G401.6 (cell line): ENCODE data around the gene POLR3K.
"Not testable (repeated sequence)": the region's sequence is repeated elsewhere in the genome, so short reads cannot be mapped to it uniquely, and the experiment has no call there.

Source experiments
- FAIRE-seq: peaks from 2 replicates; lab custom pipeline; 2012; peaks lifted over from hg19 to GRCh38; lab: Jason Lieb, UNC

POLR3K gene

GRCh38 chr16:42691-43090 lies 10.7 kb downstream of the POLR3K start:
- no peak for FAIRE-seq

DNA sequence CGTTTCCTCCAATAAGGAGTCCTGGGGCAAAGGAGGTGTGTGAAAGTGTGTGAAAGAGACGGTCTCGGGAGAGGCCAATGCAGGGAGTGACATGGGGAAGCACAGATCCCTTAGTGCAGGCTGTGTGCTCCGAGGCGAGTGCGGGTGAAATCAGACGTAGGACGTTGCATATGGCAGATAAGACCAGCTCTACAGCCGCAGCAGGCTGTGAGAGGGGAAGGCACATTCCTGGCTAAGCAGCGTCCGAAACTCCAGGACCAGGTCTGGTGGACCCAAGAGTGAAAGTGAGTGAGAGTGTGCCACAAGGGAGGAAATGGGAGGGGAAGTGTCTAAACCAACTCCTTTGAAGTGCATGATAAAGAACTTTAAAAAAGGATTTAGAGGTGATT lies 11.3 kb downstream of the POLR3K start:
- no peak for FAIRE-seq

DNA sequence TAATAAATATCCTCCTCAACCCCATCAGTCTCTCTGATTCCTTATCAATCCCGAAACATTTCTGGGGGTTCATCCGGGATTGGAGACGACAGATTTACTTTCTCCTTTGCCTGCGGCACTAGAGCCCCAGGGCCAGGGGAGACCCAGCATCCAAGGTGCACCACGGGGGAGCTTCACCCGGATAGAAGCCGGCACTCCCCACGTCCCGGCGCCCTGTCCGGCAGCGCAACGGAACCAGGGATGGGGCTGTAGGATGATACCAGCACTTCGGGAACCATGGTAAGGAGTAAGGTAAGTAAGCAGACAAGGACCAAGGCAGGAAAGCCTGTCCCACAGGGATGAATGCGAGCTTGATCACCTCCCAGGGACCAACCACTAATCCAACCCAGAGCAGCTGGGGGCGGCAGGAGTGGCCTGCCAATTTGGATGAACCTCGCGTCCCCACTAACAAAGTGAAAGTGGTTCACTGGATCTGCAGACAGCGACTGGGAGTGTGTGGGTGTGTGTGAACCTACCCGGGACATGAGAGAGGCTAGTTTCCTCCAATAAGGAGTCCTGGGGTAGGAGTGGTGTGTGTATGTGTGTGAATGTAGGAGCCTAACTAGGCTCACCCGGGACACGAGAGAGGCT lies 11.9 kb downstream of the POLR3K start:
- FAIRE-seq: no peak

- no peak for FAIRE-seq
These were observed 14.2 kb downstream of the POLR3K start for GRCh38 chr16:38941-39892.

DNA sequence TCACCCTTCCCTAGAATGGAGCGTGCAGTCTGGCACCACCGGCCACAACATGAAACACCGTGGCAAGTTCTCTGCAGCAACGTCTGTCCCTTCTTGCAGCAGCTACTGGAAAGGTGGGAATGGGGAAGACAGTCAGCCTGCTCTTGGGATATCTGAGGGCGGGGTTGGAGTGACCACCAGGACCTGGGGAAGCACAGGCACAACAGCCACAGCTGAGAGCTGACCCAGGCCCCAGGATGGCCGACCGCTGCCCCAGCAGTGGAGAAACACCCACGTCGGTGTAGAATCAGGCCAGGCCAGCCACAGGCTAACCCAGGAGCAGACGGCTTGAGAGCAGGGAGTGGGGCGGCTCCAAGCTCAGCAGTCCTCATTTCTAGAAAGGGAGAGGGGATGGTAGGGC lies 15.2 kb downstream of the POLR3K start:
- not testable (repeated sequence) for FAIRE-seq

DNA sequence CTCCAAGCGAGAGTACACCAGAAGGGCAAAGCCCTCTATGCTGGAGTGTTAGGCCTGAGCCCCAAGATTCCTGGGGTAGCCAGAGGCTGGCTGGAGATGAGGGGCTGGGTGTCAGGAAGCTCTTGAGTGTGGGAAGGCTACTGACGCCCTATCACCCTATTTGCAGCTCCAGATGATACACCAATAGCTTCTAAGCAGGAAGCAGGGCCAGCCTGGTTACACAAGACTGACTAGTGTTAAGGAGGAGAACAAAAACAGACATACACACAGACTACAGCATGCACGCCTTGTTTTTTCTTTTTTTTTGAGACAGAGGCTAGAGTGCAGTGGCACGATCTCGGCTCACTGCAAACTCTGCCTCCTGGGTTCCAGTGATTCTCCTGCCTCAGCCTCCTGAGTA lies 15.9 kb downstream of the POLR3K start:
- no peak for FAIRE-seq

DNA sequence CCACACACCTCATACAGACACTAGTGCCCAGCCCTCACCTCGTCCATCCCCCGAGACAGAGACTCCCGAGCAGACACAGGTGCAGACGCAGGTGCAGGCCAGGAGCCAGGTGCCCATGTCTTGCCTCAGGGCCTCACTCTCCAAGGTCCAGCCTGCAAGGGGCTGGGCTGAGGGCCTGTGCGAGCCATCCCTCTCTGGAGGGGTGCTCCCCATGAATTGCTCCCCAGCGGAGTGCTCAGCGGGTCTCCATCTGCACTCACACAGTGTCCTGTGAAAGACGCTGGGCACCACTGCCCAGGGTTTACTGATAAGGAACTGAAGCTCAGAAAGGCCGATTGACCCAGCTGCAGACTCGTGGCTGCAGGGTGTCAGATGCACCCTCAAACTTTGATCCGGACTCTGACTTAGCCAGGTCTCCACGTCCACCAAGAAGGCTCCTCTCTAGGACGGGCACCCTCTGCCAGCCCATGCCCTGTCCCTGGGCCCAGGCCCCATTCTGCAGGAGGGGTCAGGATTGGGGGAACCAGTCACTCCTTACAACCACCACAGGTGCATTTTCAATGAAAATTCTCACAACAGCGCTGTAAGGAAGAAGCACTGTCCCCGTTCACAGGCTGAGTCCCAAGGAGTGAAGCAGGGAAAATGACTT lies 16.9 kb downstream of the POLR3K start:
- no peak for FAIRE-seq

- FAIRE-seq: no peak
These were observed 17.6 kb downstream of the POLR3K start for GRCh38 chr16:35678-36305.

GRCh38 chr16:35011-35677 lies 18.3 kb downstream of the POLR3K start:
- no peak for FAIRE-seq

GRCh38 chr16:34648-34987 lies 18.8 kb downstream of the POLR3K start:
- FAIRE-seq: no peak

GRCh38 chr16:33877-34647 lies 19.3 kb downstream of the POLR3K start:
- no peak for FAIRE-seq

GRCh38 chr16:33154-33876 lies 20.1 kb downstream of the POLR3K start:
- FAIRE-seq: not testable (repeated sequence)

- not testable (repeated sequence) for FAIRE-seq
These were observed 22.8 kb downstream of the POLR3K start for GRCh38 chr16:30627-31026.

DNA sequence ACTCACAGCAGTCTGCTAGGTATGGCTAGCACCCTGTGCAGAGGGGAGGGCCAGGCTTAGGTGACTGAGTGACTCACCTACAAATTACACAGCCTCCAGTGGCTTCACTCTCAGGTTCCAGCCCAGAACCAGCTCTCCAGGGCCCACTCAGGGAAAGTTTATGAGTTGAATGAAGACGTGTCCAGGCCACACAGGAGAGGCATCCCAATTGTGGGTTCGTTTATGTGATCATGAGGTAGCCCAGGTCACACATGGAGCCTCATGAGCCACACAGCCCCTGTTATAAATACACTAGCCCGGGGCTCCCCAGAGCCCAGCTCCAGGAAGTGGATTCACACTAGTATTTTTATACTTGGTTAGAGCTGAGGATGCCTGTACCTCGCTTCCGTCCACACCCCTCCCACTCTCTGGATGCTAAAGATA lies 27.5 kb downstream of the POLR3K start:
- FAIRE-seq: not testable (repeated sequence)

DNA sequence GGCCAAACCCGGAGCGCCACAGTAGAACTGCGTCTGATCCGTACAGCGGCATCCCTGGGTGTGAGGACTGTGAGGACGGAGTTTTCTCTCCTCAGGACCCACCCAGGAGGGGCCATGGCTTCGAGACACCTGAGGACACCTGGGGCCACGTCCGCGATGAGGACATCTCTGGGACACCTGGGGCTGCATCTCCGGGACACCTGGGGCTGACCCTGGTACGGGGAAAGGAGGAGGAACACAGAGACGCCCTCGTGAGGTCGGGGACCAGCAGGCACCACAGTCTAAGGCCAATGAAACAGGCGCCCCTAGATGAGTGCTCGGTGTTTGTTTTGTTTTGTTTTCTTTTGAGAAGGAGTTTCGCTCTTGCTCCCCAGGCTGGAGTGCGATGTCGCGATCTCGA lies 29.3 kb downstream of the POLR3K start:
- not testable (repeated sequence) for FAIRE-seq

- not testable (repeated sequence) for FAIRE-seq
These were observed 32.5 kb downstream of the POLR3K start for GRCh38 chr16:20886-21285.

- not testable (repeated sequence) for FAIRE-seq
These were observed 36.2 kb downstream of the POLR3K start for GRCh38 chr16:17062-17765.

- not testable (repeated sequence) for FAIRE-seq
These were observed 42.6 kb downstream of the POLR3K start for GRCh38 chr16:10772-11171.

DNA sequence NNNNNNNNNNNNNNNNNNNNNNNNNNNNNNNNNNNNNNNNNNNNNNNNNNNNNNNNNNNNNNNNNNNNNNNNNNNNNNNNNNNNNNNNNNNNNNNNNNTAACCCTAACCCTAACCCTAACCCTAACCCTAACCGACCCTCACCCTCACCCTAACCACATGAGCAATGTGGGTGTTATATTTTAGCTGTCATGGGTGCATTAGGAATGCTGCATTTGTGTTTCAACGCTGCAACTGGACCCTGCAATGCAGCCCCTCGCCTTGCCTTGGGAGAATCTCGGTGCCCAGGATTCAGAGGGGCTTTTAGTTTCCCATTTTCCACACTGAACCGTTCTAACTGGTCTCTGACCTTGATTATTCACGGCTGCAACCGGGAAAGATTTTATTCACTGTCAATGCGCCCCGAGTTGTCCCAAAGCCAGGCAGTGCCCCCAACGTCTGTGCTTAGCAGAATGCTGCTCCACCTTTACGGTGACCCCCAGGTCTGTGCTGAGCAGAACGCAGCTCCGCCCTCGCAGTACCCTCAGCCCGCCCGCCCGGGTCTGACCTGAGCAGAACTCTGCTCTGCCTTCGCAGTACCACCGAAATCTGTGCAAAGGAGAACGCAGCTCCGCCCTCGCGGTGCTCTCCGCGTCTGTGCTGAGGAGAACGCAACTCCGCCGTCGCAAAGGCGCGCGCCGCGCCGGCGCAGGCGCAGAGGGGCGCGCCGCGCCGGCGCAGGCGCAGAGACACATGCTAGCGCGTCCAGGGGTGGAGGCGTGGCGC lies 43.3 kb downstream of the POLR3K start:
- FAIRE-seq: no peak
